ENCODE data around the gene REG4. TPM values are rescaled to one million over a fixed set of nuclear protein-coding genes. Genes with fewer than 3 reads are reported as not detected.

REG4 gene
- polyA plus RNA-seq, 1 of the 3 experiments (the other 2 are of a cell fraction): not detected

DNA sequence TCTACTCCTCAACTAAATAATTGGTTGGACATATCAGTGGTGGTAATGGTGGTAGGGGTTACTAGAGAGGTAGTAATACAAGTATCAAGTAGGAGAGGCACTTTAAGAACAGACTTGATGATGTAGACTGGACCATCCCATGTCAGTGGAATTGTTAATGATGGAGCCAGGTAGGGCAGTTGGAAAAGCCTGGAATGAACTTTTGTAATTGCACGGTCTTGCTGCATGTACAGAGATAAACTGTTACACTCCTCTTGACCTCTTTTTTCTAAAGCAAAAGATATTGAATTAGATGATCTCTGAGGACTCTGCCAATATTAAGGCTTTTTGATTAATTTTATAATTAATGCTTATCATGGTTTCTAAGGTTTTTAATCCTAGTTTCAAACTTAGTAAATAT is 48.3 kb downstream of the REG4 start:
- TF ChIP-seq, protein P1, sequence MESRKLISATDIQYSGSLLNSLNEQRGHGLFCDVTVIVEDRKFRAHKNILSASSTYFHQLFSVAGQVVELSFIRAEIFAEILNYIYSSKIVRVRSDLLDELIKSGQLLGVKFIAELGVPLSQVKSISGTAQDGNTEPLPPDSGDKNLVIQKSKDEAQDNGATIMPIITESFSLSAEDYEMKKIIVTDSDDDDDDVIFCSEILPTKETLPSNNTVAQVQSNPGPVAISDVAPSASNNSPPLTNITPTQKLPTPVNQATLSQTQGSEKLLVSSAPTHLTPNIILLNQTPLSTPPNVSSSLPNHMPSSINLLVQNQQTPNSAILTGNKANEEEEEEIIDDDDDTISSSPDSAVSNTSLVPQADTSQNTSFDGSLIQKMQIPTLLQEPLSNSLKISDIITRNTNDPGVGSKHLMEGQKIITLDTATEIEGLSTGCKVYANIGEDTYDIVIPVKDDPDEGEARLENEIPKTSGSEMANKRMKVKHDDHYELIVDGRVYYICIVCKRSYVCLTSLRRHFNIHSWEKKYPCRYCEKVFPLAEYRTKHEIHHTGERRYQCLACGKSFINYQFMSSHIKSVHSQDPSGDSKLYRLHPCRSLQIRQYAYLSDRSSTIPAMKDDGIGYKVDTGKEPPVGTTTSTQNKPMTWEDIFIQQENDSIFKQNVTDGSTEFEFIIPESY (IDR thresholded peaks at IDR 0.05; ENCODE audit: borderline replicate concordance, low read depth): no peak
- no peak for TF ChIP-seq RAD21 (IDR thresholded peaks at IDR 0.05; ENCODE audit: low read length)
- no peak for TF ChIP-seq MXI1 (IDR thresholded peaks at IDR 0.05; ENCODE audit: low read depth, low read length)
- TF ChIP-seq TEAD4 (IDR thresholded peaks at IDR 0.05; ENCODE audit: borderline replicate concordance, insufficient read depth): no peak
- TF ChIP-seq, protein P2, sequence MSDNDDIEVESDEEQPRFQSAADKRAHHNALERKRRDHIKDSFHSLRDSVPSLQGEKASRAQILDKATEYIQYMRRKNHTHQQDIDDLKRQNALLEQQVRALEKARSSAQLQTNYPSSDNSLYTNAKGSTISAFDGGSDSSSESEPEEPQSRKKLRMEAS (IDR thresholded peaks at IDR 0.05; ENCODE audit: low read depth): no peak
- no peak for TF ChIP-seq NFIC (IDR thresholded peaks at IDR 0.05; ENCODE audit: borderline replicate concordance)
- TF ChIP-seq SIN3A (IDR thresholded peaks at IDR 0.05; ENCODE audit: borderline replicate concordance, low read depth, low read length): no peak
- no peak for TF ChIP-seq EP300 (IDR thresholded peaks at IDR 0.05; ENCODE audit: borderline replicate concordance in 1 of 2, low read depth in 1 of 2, low read length in 1 of 2)
- TF ChIP-seq JUND (IDR thresholded peaks at IDR 0.05): no peak
- no peak for TF ChIP-seq NRF1 (IDR thresholded peaks at IDR 0.05; ENCODE audit: low read depth, low read length)
- TF ChIP-seq FOSL2 (IDR thresholded peaks at IDR 0.05; ENCODE audit: borderline replicate concordance, low read depth): no peak
- TF ChIP-seq, protein P3, sequence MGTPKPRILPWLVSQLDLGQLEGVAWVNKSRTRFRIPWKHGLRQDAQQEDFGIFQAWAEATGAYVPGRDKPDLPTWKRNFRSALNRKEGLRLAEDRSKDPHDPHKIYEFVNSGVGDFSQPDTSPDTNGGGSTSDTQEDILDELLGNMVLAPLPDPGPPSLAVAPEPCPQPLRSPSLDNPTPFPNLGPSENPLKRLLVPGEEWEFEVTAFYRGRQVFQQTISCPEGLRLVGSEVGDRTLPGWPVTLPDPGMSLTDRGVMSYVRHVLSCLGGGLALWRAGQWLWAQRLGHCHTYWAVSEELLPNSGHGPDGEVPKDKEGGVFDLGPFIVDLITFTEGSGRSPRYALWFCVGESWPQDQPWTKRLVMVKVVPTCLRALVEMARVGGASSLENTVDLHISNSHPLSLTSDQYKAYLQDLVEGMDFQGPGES (IDR thresholded peaks at IDR 0.05; ENCODE audit: low read depth, low read length): no peak
- TF ChIP-seq EZH2phosphoT487 (IDR thresholded peaks at IDR 0.05; ENCODE audit: borderline replicate concordance, low read depth): no peak
- no peak for TF ChIP-seq RXRA (IDR thresholded peaks at IDR 0.05; ENCODE audit: borderline replicate concordance, low read depth)
- Histone ChIP-seq H3K27me3 (ENCODE audit: insufficient read depth) (0 out of 2 replicates have a peak, but pooled peaks cover 5% of the 10 kb centered on the region), H3K9me2 (no peaks in the 10 kb centered on the region), H3K9me3 (no peaks in the 10 kb centered on the region), H3K4me2 (no peak overlapping the region), H2AFZ (ENCODE audit: low read depth) (no peak overlapping the region), H3F3A (replicated peaks; ENCODE audit: insufficient read depth) (no peaks in the 10 kb centered on the region), H3K27ac (ENCODE audit: low read depth in 2 of 2, low read length in 1 of 2) (no peak overlapping the region), H4K20me1 (ENCODE audit: insufficient read depth) (no peaks in the 10 kb centered on the region), H3K36me3 (replicated peaks in 1 of 2; ENCODE audit: control insufficient read depth in 1 of 2, insufficient read depth in 2 of 2, low read length in 1 of 2) (no peaks in the 10 kb centered on the region), H3K9ac (no peak overlapping the region), H3K4me3 (ENCODE audit: low read depth in 2 of 2, low read length in 1 of 2) (no peak overlapping the region), H3K4me1 (ENCODE audit: control insufficient read depth in 1 of 2, insufficient read depth in 2 of 2, low read depth in 1 of 2, low read length in 1 of 2) (peaks cover 0 to 9% of the 10 kb centered on the region in 2 experiments; a peak in 1 of 4 replicates), H3K79me2 (ENCODE audit: insufficient read depth) (no peaks in the 10 kb centered on the region)
- DNase-seq: no peak
- ChIA-PET CTCF (interaction anchor here (2.2 kb wide), 1 partner anchor 19 kb away, joined by 15 read pairs; no protein-coding TSS in a partner anchor), POLR2A (interaction anchor here (0.7 kb wide), 1 partner anchor 81 kb away, joined by 3 read pairs; no protein-coding TSS in a partner anchor)
- WGBS (ENCODE audit: low lambda C conversion rate): 40% methylated on average over 1 of the region's 1 CpG

DNA sequence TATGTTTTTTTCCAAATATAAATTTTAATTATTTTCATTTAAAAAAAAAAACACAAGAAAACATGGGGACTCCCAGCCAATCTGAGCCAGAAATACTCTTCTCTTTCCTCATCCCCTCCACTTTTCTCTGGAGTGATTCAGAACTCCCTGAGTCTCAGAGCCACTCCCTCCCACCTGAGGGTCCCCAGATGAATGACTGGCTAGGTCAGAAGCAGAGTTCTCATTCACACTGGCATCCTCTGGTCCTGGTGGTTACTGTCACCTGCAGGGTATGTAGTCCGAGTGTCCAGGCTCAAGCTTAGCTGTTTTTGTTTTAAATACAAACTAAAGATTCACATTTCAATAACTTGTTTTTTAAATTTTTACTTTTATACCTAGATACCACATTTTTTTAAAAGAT is 48.9 kb downstream of the REG4 start:
- no peak overlapping the region for H3K4me3 ChIP-seq (ENCODE audit: low read depth in 2 of 2, low read length in 1 of 2)
- no peak for DNase-seq
- no peak overlapping the region for H3K4me2 ChIP-seq
- peaks cover 0 to 7% of the 10 kb centered on the region in 2 experiments; a peak in 1 of 4 replicates for H3K4me1 ChIP-seq (ENCODE audit: control insufficient read depth in 1 of 2, insufficient read depth in 2 of 2, low read depth in 1 of 2, low read length in 1 of 2)
- 0 out of 2 replicates have a peak, but pooled peaks cover 5% of the 10 kb centered on the region for H3K27me3 ChIP-seq (ENCODE audit: insufficient read depth)
- no peaks in the 10 kb centered on the region for H4K20me1 ChIP-seq (ENCODE audit: insufficient read depth)
- H3K79me2 ChIP-seq (ENCODE audit: insufficient read depth): no peaks in the 10 kb centered on the region
- no peaks in the 10 kb centered on the region for H3K36me3 ChIP-seq (replicated peaks in 1 of 2; ENCODE audit: control insufficient read depth in 1 of 2, insufficient read depth in 2 of 2, low read length in 1 of 2)
- no peak overlapping the region for H3K9ac ChIP-seq
- no peaks in the 10 kb centered on the region for H3K9me2 ChIP-seq
- no peaks in the 10 kb centered on the region for H3K9me3 ChIP-seq
- no peak overlapping the region for H2AFZ ChIP-seq (ENCODE audit: low read depth)
- WGBS (ENCODE audit: low lambda C conversion rate): 62% methylated on average over 1 of the region's 1 CpG
- TF ChIP-seq TEAD4 (IDR thresholded peaks at IDR 0.05; ENCODE audit: borderline replicate concordance, insufficient read depth) (no peak), RXRA (IDR thresholded peaks at IDR 0.05; ENCODE audit: borderline replicate concordance, low read depth) (no peak), RAD21 (IDR thresholded peaks at IDR 0.05; ENCODE audit: low read length) (no peak), MEF2A (IDR thresholded peaks at IDR 0.05; ENCODE audit: borderline replicate concordance, low read depth) (no peak), CHD2 (IDR thresholded peaks at IDR 0.05; ENCODE audit: low read length, partially characterized antibody) (no peak), SIN3A (IDR thresholded peaks at IDR 0.05; ENCODE audit: borderline replicate concordance, low read depth, low read length) (no peak), ELF1 (IDR thresholded peaks at IDR 0.05) (no peak), RCOR1 (IDR thresholded peaks at IDR 0.05; ENCODE audit: low read length) (no peak)
- TF ChIP-seq, protein P2 (IDR thresholded peaks at IDR 0.05; ENCODE audit: low read depth): no peak
- H3F3A ChIP-seq (replicated peaks; ENCODE audit: insufficient read depth): no peaks in the 10 kb centered on the region
- ChIA-PET POLR2A (no interaction called here), CTCF (interaction anchor here (7.6 kb wide), 1 partner anchor 17 kb away, joined by 70 read pairs; no protein-coding TSS in a partner anchor)
- H3K27ac ChIP-seq (ENCODE audit: low read depth in 2 of 2, low read length in 1 of 2): no peak overlapping the region

All from SK-N-SH (cell line).